HEK293T (cell line): ENCODE measurements around the gene C2.

Source experiments
- CTCF ChIA-PET: fragments of 350-600 bp; formaldehyde crosslinking; extraction: SDS; loops from one replicate; lab custom pipeline; 2021; ENCODE audit warnings: antibody characterized with exemption, inconsistent platforms; lab: Yijun Ruan, JAX
- POLR2A ChIA-PET: fragments of 350-600 bp; formaldehyde crosslinking; extraction: SDS; loops from one replicate; lab custom pipeline; 2020; ENCODE audit warnings: antibody characterized with exemption, inconsistent platforms; lab: Yijun Ruan, JAX
- DNase-seq: peaks from one replicate; pipeline ENCODE4 v3.0.0; 2012; ENCODE audit warnings: mixed read lengths; ENCODE audit errors: extremely low spot score
- ARNT ChIP-seq: fragments of 450-650 bp; IDR thresholded peaks from 2 replicates; pipeline ENCODE4 v1.6.1; 2017; ENCODE audit warnings: mild to moderate bottlenecking
- BHLHE40 ChIP-seq: fragments of 450-650 bp; IDR thresholded peaks from 2 replicates; pipeline ENCODE4 v1.6.1; 2016; ENCODE audit warnings: mild to moderate bottlenecking, moderate library complexity, borderline replicate concordance
- CTBP1 ChIP-seq: fragments of 450-650 bp; IDR thresholded peaks from 2 replicates; pipeline ENCODE4 v1.6.1; 2016; ENCODE audit warnings: borderline replicate concordance
- ELF4 ChIP-seq: fragments of 450-650 bp; IDR thresholded peaks from 2 replicates; pipeline ENCODE4 v1.6.1; 2017; ENCODE audit warnings: antibody characterized with exemption
- FOXA1 ChIP-seq: fragments of 450-650 bp; IDR thresholded peaks from 2 replicates; pipeline ENCODE4 v1.6.1; 2016; ENCODE audit warnings: mild to moderate bottlenecking
- FOXK2 ChIP-seq: fragments of 450-650 bp; IDR thresholded peaks from 2 replicates; pipeline ENCODE4 v1.6.1; 2016; ENCODE audit warnings: mild to moderate bottlenecking
- FOXM1 ChIP-seq: fragments of 450-650 bp; IDR thresholded peaks from 2 replicates; pipeline ENCODE4 v1.6.1; 2017; ENCODE audit warnings: mild to moderate bottlenecking, borderline replicate concordance
- HDGF ChIP-seq: fragments of 450-650 bp; IDR thresholded peaks from 2 replicates; pipeline ENCODE4 v1.6.1; 2017; ENCODE audit warnings: antibody characterized with exemption, borderline replicate concordance
- L3MBTL2 ChIP-seq: fragments of 450-650 bp; conservative IDR thresholded peaks from 2 replicates; pipeline ENCODE4 v1.6.1; 2016; ENCODE audit warnings: mild to moderate bottlenecking
- LEF1 ChIP-seq: fragments of 450-650 bp; IDR thresholded peaks from 2 replicates; pipeline ENCODE4 v1.6.1; 2017; ENCODE audit warnings: mild to moderate bottlenecking, borderline replicate concordance
- NFRKB ChIP-seq: fragments of 450-650 bp; IDR thresholded peaks from 2 replicates; pipeline ENCODE4 v1.6.1; 2016; ENCODE audit warnings: mild to moderate bottlenecking, moderate library complexity
- PKNOX1 ChIP-seq: fragments of 450-650 bp; IDR thresholded peaks from 2 replicates; pipeline ENCODE4 v1.6.1; 2016
- SP1 ChIP-seq: fragments of 450-650 bp; IDR thresholded peaks from 2 replicates; pipeline ENCODE4 v1.6.1; 2017
- SUZ12 ChIP-seq: fragments of 450-650 bp; IDR thresholded peaks from 2 replicates; pipeline ENCODE4 v1.6.1; 2016; ENCODE audit warnings: mild to moderate bottlenecking
- TARDBP ChIP-seq: fragments of 450-650 bp; IDR thresholded peaks from 2 replicates; pipeline ENCODE4 v1.6.1; 2016
- ZNF384 ChIP-seq: fragments of 450-650 bp; IDR thresholded peaks from 2 replicates; pipeline ENCODE4 v1.6.1; 2016

C2 gene

GRCh38 chr6:31897612-31898382, 29.7 kb upstream of the C2 start, which contains the start of gene EHMT2:
TSS of gene EHMT2 (minus strand) at chr6:31897698. CDS start at chr6:31897677, 21 bp downstream.
- peak; percentile 87 for DNase-seq
- POLR2A ChIA-PET = interaction anchor here (0.9 to 2.7 kb wide), 16 partner anchors 10 to 356 kb away, joined by 3 to 13 read pairs (median 6); partner anchors contain the start of genes C6orf47, DDX39B, DXO and HSPA1A
- CTCF ChIA-PET = interaction anchor here (0.6 to 1.5 kb wide), 5 partner anchors 9 to 91 kb away, joined by 3 to 4 read pairs (median 3); partner anchors contain the start of gene LSM2
- TF ChIP-seq NFRKB (no peak), BHLHE40 (no peak), L3MBTL2 (peak; percentile 59), FOXM1 (peak; percentile 84; the same call in 1 of the 2 replicates), CTBP1 (no peak), SP1 (no peak), FOXA1 (no peak), TARDBP (no peak)

GRCh38 chr6:31898383-31899011, 29.0 kb upstream of the C2 start:
- ChIA-PET POLR2A (interaction anchor here (0.7 to 2.7 kb wide), 13 partner anchors 31 to 238 kb away, joined by 3 to 13 read pairs (median 5); partner anchors contain the start of genes C6orf47, DXO, HSPA1A and HSPA1B), CTCF (interaction anchor here (0.6 to 1.5 kb wide), 5 partner anchors 9 to 92 kb away, joined by 3 to 4 read pairs (median 3); partner anchors contain the start of gene LSM2)
- TF ChIP-seq FOXM1 (no peak), PKNOX1 (peak; percentile 59), HDGF (no peak), ELF4 (peak; percentile 40), NFRKB (no peak), CTBP1 (no peak), ZNF384 (peak; percentile 91), SUZ12 (no peak), FOXA1 (no peak)
- peak; percentile 42 for DNase-seq

GRCh38 chr6:31899215-31899614, 28.3 kb upstream of the C2 start:
- no peak for TF ChIP-seq HDGF
- no peak for TF ChIP-seq FOXM1
- no peak for TF ChIP-seq FOXA1
- TF ChIP-seq ARNT = no peak
- TF ChIP-seq TARDBP = no peak
- no peak for TF ChIP-seq BHLHE40
- TF ChIP-seq PKNOX1 = no peak
- TF ChIP-seq NFRKB = no peak
- no peak for TF ChIP-seq SUZ12
- TF ChIP-seq LEF1 = no peak
- TF ChIP-seq ZNF384 = no peak
- no peak for TF ChIP-seq CTBP1
- no peak for TF ChIP-seq SP1
- TF ChIP-seq FOXK2 = no peak
- no peak for TF ChIP-seq ELF4
- TF ChIP-seq L3MBTL2 = no peak
- ChIA-PET CTCF (interaction anchor here (1.5 kb wide), 1 partner anchor 53 kb away, joined by 5 read pairs; no protein-coding TSS in a partner anchor), POLR2A (interaction anchor here (0.9 to 1.3 kb wide), 3 partner anchors 58 to 72 kb away, joined by 3 to 7 read pairs (median 5); partner anchors contain the start of gene HSPA1B)
- DNase-seq = no peak

GRCh38 chr6:31899882-31900722, 27.4 kb upstream of the C2 start:
- ChIA-PET POLR2A (interaction anchor here (1.0 to 2.8 kb wide), 4 partner anchors 36 to 59 kb away, joined by 3 to 16 read pairs (median 3); partner anchors contain the start of genes NELFE, NEU1 and SKIC2), CTCF (interaction anchor here (1.5 kb wide), 1 partner anchor 52 kb away, joined by 5 read pairs; no protein-coding TSS in a partner anchor)
- no peak for TF ChIP-seq FOXM1
- no peak for TF ChIP-seq SUZ12
- TF ChIP-seq HDGF = no peak
- no peak for TF ChIP-seq PKNOX1
- no peak for TF ChIP-seq FOXA1
- TF ChIP-seq ARNT = no peak
- TF ChIP-seq CTBP1 = no peak
- TF ChIP-seq NFRKB = no peak
- TF ChIP-seq BHLHE40 = no peak
- TF ChIP-seq ELF4 = no peak
- TF ChIP-seq L3MBTL2 = no peak
- no peak for TF ChIP-seq TARDBP
- TF ChIP-seq LEF1 = no peak
- no peak for TF ChIP-seq SP1
- TF ChIP-seq ZNF384 = no peak
- no peak for TF ChIP-seq FOXK2
- DNase-seq = no peak
